ENCODE measurements around the gene DBNL. TPM values are rescaled to one million over a fixed set of nuclear protein-coding genes. Genes with fewer than 3 reads are reported as not detected.

The DBNL gene
- total RNA-seq, 2 donors from 2014 or later, result 91.1 to 104 TPM

Other genes with a start within 250 kb of the DBNL start
- 10 to 100 TPM; 42.3 to 50.4 TPM for gene MRPS24, start 175.2 kb upstream of the DBNL start, total RNA-seq
- 10 to 100 TPM; 22.0 to 23.3 TPM for gene URGCP, start 138.1 kb upstream of the DBNL start, total RNA-seq
- gene UBE2D4, start 118.3 kb upstream of the DBNL start, total RNA-seq, result 1 to 10 TPM; 6.4 to 6.9 TPM
- gene SPDYE1, start 46.8 kb upstream of the DBNL start, total RNA-seq, result under 1 TPM in 1 of 2 donors, not detected in 1; 0.18 TPM
- gene PGAM2, start 20.9 kb downstream of the DBNL start, total RNA-seq, result under 1 TPM in 1 of 2 donors, not detected in 1; 0.92 TPM
- 10 to 100 TPM; 27.2 to 29.7 TPM for gene POLM, start 37.8 kb downstream of the DBNL start, total RNA-seq
- gene AEBP1, start 59.6 kb downstream of the DBNL start, total RNA-seq, result 1 to 10 TPM; 1.1 to 4.2 TPM
- gene POLD2, start 78.8 kb downstream of the DBNL start, total RNA-seq, result 10 to 100 TPM; 46.3 to 53.3 TPM
- gene MYL7, start 96.6 kb downstream of the DBNL start, total RNA-seq, result not detected
- under 1 TPM in 1 of 2 donors, not detected in 1; 0.45 TPM for gene GCK, start 144.7 kb downstream of the DBNL start, total RNA-seq
- gene YKT6, start 156.3 kb downstream of the DBNL start, total RNA-seq, result 10 to 100 TPM; 68.2 to 68.9 TPM

Measured in T-helper 17 cell (primary cell).